Stimulated activated CD8-positive, alpha-beta memory T cell treated with anti-CD3 and anti-CD28 coated beads, Interleukin-4, amount 100 ng/mL, for 4 hours (primary cell): ENCODE results near the gene DLK2.
A peak's percentile ranks its signal among the peaks of the same experiment; 100 is the strongest.

Experiments
- DNase-seq, 2 donors: peaks; one replicate each; pipeline ENCODE4 v3.0.0-alpha.2; 2020; ENCODE audit warnings: low read depth in 2 of 2, low spot score in 1 of 2

Gene DLK2

GRCh38 chr6:43454290-43454695 lies 1.1 kb downstream of the DLK2 start:
- peak in 1 of 2 donors; percentile 18 for DNase-seq

DNA sequence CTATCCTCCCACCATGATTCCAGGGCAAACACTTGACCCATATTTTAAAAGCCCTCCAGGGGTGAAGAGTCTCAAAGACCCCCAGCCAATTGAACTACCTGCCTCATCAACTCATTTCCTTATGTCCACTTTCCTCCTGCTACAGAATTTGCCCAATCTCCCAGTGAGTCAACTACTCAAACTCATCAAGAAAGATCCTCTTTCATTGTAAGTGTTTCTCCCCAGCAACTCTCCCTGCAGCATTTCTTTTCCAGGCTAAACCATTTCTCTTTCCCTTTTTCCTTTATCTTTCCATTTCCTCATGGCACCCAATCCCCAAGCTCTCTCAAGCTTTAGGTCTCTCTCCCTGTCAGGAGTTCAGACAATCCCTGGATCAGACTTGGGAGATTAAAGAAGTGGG lies 1.5 kb downstream of the DLK2 start:
- no peak for DNase-seq

DNA sequence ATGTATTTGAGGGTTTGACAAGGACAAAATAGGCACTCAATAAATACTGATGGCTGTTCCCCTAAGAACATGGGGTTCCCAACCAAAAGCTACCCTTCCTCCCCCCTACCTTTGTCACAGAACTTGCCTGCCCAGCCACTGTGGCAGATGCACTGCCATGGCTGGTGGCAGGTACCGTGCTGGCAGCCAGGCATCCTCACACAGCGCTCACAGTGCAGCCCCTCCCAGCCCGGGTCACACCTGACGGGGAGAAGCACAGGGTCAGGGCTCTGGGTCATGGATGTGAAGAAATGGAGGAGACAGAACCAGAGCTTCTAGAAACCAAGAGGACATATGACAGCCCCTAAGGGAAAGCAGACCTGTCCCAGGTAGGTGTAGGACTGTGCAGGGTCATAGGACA lies 2.5 kb downstream of the DLK2 start:
- no peak for DNase-seq

- no peak for DNase-seq
Observed at GRCh38 chr6:43451939-43452338, 3.4 kb downstream of the DLK2 start.

DNA sequence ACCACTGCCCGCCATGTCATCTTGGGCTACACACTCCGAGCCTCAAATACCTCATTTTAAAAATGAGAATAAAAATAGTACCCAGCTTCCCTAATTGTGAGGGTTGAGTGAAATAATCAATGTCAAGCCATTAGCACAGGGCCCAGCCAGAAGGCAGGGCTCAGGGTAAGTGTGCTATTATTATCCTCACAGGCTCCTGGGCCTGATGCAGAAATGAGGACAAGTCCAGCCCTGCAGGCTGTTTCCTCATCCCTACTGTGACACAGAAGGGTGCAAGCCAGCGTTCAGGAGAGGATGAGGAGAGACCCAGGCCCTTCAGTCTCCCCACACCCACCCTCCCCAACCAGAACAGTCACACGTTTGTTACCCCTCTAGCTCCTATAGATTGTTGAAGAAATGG lies 4.0 kb downstream of the DLK2 start:
- DNase-seq: no peak

DNA sequence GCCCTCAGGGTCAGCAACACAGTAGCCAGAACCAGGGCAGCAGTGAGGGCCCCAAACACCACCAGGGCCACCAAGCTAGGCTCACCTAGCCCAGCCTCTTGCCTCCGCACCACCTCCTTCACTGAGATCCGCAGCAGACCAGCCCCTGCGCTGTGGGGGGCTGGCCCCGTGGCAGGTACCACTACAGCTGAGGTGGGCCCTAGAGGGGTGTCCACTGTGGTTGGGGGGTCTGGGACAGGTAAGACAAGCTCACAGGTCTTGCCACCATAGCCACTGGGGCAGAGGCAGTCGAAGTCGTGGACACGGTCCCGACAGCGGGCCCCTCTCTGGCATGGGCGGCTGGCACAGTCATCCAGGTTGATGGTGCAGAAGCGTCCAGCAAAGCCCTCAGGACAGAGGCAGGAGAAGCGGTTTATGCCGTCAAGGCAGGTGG lies 4.6 kb downstream of the DLK2 start:
- no peak for DNase-seq

GRCh38 chr6:43448916-43449315 lies 6.4 kb downstream of the DLK2 start:
- no peak for DNase-seq

GRCh38 chr6:43447604-43448003 lies 7.7 kb downstream of the DLK2 start:
- no peak for DNase-seq

- DNase-seq: no peak
Observed at GRCh38 chr6:43445576-43445975, 9.8 kb downstream of the DLK2 start.

DNA sequence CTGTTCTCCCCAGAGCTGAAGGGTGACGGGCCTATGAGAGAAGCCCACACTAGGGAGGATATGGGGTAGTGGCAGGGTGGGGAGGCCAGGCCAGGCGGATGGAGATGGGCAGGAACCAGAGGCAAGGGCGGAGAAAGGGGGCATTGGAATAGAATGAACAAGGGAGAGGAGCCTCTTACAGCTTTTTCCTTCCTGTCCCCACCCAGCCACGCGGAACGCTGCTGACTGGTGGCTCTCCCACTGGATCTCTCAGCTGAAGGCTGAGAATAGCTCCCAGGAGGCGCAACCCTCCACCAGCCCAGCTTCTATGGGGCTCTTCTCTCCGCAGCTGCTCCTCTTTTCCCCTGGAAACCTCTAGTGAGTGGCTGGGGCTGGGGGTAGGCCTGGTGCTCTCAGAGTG lies 10.8 kb downstream of the DLK2 start:
- DNase-seq: no peak

- DNase-seq: no peak
Observed at GRCh38 chr6:43444036-43444435, 11.3 kb downstream of the DLK2 start.

GRCh38 chr6:43442935-43443334 lies 12.4 kb downstream of the DLK2 start:
- no peak for DNase-seq

DNA sequence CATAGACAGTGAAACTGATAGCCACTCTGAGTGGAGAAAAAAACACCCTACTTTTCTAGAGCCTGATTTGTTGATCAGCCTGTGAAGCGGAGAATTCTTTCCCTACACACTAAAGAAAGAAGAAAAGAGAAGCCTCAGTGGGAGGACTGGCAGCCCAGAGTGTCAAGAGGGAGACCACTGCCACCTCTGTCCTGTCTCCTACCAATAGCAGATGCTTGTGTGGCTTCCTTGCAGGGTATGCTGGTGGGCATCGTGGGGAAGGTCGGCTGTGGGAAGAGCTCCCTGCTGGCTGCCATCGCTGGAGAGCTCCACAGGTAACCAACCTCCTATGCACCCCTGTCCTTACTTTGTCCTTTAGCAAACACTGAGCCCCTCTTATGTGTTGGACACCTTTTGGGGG lies 17.6 kb downstream of the DLK2 start:
- DNase-seq: no peak

DNA sequence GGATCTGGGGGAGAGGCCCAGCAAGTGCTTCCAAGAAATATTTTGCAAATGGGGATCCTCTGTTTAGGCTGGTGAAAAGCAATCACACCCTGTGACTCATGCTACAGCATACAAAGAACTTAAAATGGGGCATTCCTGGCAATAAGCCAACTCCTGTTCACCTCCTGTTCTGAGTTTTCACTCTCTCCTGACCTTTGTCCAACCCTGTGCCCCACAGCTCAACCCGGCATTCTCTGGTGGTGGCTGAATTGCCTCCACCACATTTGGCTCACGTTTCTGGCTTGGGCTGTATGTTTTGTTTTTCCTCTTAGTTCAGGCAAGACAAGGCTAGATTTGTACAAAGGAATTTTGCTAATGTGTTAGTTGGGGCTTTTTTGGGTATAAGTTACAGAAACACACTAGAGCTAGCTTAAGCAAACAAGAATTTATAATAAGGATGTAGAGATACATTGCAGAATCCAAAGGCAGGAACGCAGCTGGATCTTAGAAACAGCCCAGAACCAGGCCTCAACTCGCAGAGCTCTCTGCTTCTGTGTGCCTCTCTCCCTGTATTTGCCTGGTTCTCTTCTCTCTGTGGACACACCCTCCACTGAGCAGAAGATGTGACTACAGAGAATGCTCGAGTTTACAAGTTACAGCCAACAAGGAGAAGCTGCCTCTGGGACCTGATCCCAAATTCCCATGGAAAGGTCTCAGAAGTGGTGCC lies 18.6 kb downstream of the DLK2 start:
- no peak for DNase-seq

DNA sequence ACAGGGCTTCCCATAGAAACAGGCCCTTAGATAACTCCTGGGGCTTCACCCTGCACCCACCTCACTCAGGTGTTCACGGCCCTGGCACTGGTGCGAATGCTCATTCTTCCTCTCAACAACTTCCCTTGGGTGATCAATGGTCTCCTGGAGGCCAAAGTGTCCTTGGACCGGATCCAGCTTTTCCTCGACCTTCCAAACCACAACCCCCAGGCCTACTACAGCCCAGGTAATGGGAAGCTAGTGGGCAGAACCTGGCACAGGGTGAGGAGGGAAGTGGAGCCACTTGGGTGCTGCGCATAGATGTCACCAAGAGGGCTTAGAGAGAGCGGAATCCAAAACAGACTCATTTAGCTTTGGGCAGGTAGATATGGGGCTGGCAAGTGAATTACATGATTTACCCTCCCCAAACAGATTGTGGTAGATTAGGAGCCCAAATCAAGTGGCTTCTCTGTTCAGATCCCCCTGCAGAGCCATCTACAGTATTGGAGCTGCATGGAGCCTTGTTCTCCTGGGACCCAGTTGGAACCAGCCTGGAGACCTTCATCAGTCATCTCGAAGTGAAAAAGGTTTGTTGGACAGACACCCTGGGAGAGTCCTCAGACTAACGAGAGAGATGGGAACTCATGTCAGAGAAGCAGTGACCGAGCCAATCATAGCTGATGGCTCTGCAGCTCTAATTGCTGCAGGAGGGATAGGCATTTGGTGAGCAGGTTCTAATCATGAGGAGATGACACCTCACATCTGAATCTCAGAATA lies 19.5 kb downstream of the DLK2 start:
- no peak for DNase-seq

- no peak for DNase-seq
Observed at GRCh38 chr6:43434943-43435342, 20.4 kb downstream of the DLK2 start.

DNA sequence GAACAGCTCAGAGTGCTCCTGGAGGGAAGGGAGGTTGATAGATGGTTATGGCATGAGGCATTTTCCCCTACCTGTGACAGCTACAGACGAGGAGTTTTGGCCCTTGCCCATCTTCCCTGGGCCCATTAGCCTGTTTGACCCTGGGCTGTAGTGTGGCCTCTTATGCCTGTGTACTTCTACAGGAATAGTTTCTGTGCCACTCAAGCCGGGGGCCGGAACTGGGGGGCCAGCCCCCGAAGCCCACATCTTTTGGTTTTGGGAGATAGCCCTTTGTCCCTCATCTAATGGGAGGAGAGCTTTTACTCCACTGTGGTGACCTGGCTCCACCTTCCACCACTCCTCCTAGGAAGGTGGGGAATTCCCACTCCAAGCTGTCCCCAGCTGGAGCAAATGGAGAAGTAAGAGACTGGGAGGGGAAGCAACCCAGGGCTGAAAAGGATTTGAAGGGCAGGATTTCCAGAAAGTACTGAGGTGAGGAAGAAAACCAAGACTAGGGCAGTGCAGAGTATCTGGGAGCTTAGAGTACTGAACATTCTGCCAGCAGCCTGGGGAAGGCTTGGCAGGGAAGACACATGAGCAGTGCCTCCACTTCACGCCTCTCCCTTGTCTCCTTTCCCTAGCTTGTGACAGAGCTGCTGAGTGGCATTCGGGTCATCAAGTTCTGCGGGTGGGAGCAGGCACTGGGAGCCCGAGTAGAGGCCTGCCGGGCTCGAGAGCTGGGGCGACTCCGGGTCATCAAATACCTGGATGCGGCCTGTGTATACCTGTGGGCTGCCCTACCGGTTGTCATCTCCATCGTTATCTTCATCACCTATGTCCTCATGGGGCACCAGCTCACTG lies 21.1 kb downstream of the DLK2 start:
- no peak for DNase-seq

DNA sequence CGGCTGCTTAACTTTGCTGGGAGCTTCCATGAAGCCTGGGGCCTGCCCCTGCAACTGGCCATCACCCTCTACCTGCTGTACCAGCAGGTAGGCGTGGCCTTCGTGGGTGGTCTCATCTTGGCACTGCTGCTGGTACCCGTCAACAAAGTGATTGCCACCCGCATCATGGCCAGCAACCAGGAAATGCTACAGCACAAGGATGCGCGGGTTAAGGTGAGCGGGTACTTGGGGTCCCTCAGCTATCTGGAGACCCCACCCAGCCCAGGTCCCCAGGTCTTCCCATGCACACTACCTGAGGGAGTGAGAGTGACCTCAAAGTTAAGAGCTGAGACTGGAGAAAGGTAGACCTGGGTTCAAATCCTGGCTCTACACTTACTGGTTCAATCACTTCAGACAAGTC lies 22.2 kb downstream of the DLK2 start:
- DNase-seq: no peak

- no peak for DNase-seq
Observed at GRCh38 chr6:43432009-43432945, 23.1 kb downstream of the DLK2 start.

- DNase-seq: no peak
Observed at GRCh38 chr6:43428874-43429273, 26.5 kb downstream of the DLK2 start.

- peak; percentile 12 to 14 for DNase-seq
Observed at GRCh38 chr6:43428112-43428570, 27.2 kb downstream of the DLK2 start.
